ENCODE data around the gene RPUSD2.
"Not testable (repeated sequence)": the region's sequence is repeated elsewhere in the genome, so short reads cannot be mapped to it uniquely, and the experiment has no call there.

RPUSD2 gene

GRCh38 chr15:40576914-40577313 is 7.8 kb downstream of the RPUSD2 start:
- not testable (repeated sequence) for H3K9me3 ChIP-seq (ENCODE audit: control insufficient read depth, insufficient read depth, low read length); H3K4me3 ChIP-seq (ENCODE audit: low read depth, low read length); H3K36me3 ChIP-seq (ENCODE audit: control insufficient read depth, insufficient read depth, low read length); H3K9ac ChIP-seq (ENCODE audit: low read depth, low read length); H3K4me1 ChIP-seq (ENCODE audit: control insufficient read depth, insufficient read depth, low read length); H3K27me3 ChIP-seq (ENCODE audit: control insufficient read depth, insufficient read depth, low read length)

GRCh38 chr15:40578892-40579291 is 9.8 kb downstream of the RPUSD2 start:
- H3K36me3 ChIP-seq (ENCODE audit: control insufficient read depth, insufficient read depth, low read length): no peaks in the 10 kb centered on the region
- H3K27me3 ChIP-seq (ENCODE audit: control insufficient read depth, insufficient read depth, low read length): no peaks in the 10 kb centered on the region
- H3K4me1 ChIP-seq (ENCODE audit: control insufficient read depth, insufficient read depth, low read length): no peaks in the 10 kb centered on the region
- H3K9ac ChIP-seq (ENCODE audit: low read depth, low read length): no peak overlapping the region
- no peak overlapping the region for H3K4me3 ChIP-seq (ENCODE audit: low read depth, low read length)
- no peaks in the 10 kb centered on the region for H3K9me3 ChIP-seq (ENCODE audit: control insufficient read depth, insufficient read depth, low read length)

- not testable (repeated sequence) for H3K4me3 ChIP-seq (ENCODE audit: low read depth, low read length); H3K4me1 ChIP-seq (ENCODE audit: control insufficient read depth, insufficient read depth, low read length); H3K9ac ChIP-seq (ENCODE audit: low read depth, low read length); H3K36me3 ChIP-seq (ENCODE audit: control insufficient read depth, insufficient read depth, low read length); H3K27me3 ChIP-seq (ENCODE audit: control insufficient read depth, insufficient read depth, low read length); H3K9me3 ChIP-seq (ENCODE audit: control insufficient read depth, insufficient read depth, low read length)
These were observed 12.7 kb downstream of the RPUSD2 start for GRCh38 chr15:40581796-40582195.

GRCh38 chr15:40582726-40583246 is 13.7 kb downstream of the RPUSD2 start:
- no peak overlapping the region for H3K4me3 ChIP-seq (ENCODE audit: low read depth, low read length)
- H3K9me3 ChIP-seq (ENCODE audit: control insufficient read depth, insufficient read depth, low read length): no peaks in the 10 kb centered on the region
- no peak overlapping the region for H3K9ac ChIP-seq (ENCODE audit: low read depth, low read length)
- H3K27me3 ChIP-seq (ENCODE audit: control insufficient read depth, insufficient read depth, low read length): no peaks in the 10 kb centered on the region
- no peaks in the 10 kb centered on the region for H3K36me3 ChIP-seq (ENCODE audit: control insufficient read depth, insufficient read depth, low read length)
- no peaks in the 10 kb centered on the region for H3K4me1 ChIP-seq (ENCODE audit: control insufficient read depth, insufficient read depth, low read length)

- no peak overlapping the region for H3K9ac ChIP-seq (ENCODE audit: low read depth, low read length)
- H3K9me3 ChIP-seq (ENCODE audit: control insufficient read depth, insufficient read depth, low read length): no peaks in the 10 kb centered on the region
- no peaks in the 10 kb centered on the region for H3K36me3 ChIP-seq (ENCODE audit: control insufficient read depth, insufficient read depth, low read length)
- no peaks in the 10 kb centered on the region for H3K4me1 ChIP-seq (ENCODE audit: control insufficient read depth, insufficient read depth, low read length)
- H3K4me3 ChIP-seq (ENCODE audit: low read depth, low read length): no peak overlapping the region
- H3K27me3 ChIP-seq (ENCODE audit: control insufficient read depth, insufficient read depth, low read length): no peaks in the 10 kb centered on the region
These were observed 15.1 kb downstream of the RPUSD2 start for GRCh38 chr15:40584191-40584590.

- Histone ChIP-seq H3K9me3 (ENCODE audit: control insufficient read depth, insufficient read depth, low read length) (no peaks in the 10 kb centered on the region), H3K9ac (ENCODE audit: low read depth, low read length) (no peak overlapping the region), H3K36me3 (ENCODE audit: control insufficient read depth, insufficient read depth, low read length) (peaks cover 2% of the 10 kb centered on the region), H3K4me1 (ENCODE audit: control insufficient read depth, insufficient read depth, low read length) (no peaks in the 10 kb centered on the region), H3K27me3 (ENCODE audit: control insufficient read depth, insufficient read depth, low read length) (no peaks in the 10 kb centered on the region), H3K4me3 (ENCODE audit: low read depth, low read length) (no peak overlapping the region)
These were observed 21.6 kb downstream of the RPUSD2 start for GRCh38 chr15:40590667-40591050.

GRCh38 chr15:40591389-40591788 is 22.3 kb downstream of the RPUSD2 start:
- peak overlapping the region; percentile 40 for H3K4me3 ChIP-seq (ENCODE audit: low read depth, low read length)

GRCh38 chr15:40593165-40593564 is 24.1 kb downstream of the RPUSD2 start:
- peaks cover 2% of the 10 kb centered on the region for H3K36me3 ChIP-seq (ENCODE audit: control insufficient read depth, insufficient read depth, low read length)
- H3K4me3 ChIP-seq (ENCODE audit: low read depth, low read length): no peak overlapping the region
- H3K9ac ChIP-seq (ENCODE audit: low read depth, low read length): no peak overlapping the region
- H3K9me3 ChIP-seq (ENCODE audit: control insufficient read depth, insufficient read depth, low read length): no peaks in the 10 kb centered on the region
- H3K27me3 ChIP-seq (ENCODE audit: control insufficient read depth, insufficient read depth, low read length): no peaks in the 10 kb centered on the region
- H3K4me1 ChIP-seq (ENCODE audit: control insufficient read depth, insufficient read depth, low read length): no peaks in the 10 kb centered on the region

More at GRCh38 chr15:40591389-40591788, 22.3 kb downstream of the RPUSD2 start:
- Histone ChIP-seq H3K9me3 (ENCODE audit: control insufficient read depth, insufficient read depth, low read length) (no peaks in the 10 kb centered on the region), H3K36me3 (ENCODE audit: control insufficient read depth, insufficient read depth, low read length) (peaks cover 2% of the 10 kb centered on the region), H3K27me3 (ENCODE audit: control insufficient read depth, insufficient read depth, low read length) (no peaks in the 10 kb centered on the region), H3K9ac (ENCODE audit: low read depth, low read length) (no peak overlapping the region), H3K4me1 (ENCODE audit: control insufficient read depth, insufficient read depth, low read length) (no peaks in the 10 kb centered on the region)

- Histone ChIP-seq H3K4me3 (ENCODE audit: low read depth, low read length) (peak within 1 kb of the TSS; percentile 99), H3K27me3 (ENCODE audit: control insufficient read depth, insufficient read depth, low read length) (no peaks in the 10 kb centered on the region), H3K4me1 (ENCODE audit: control insufficient read depth, insufficient read depth, low read length) (no peaks in the 10 kb centered on the region), H3K9me3 (ENCODE audit: control insufficient read depth, insufficient read depth, low read length) (no peaks in the 10 kb centered on the region), H3K9ac (ENCODE audit: low read depth, low read length) (peak within 1 kb of the TSS; percentile 98), H3K36me3 (ENCODE audit: control insufficient read depth, insufficient read depth, low read length) (peaks cover 2% of the 10 kb centered on the region)
These were observed 24.7 kb downstream of the RPUSD2 start, which contains the start of gene KNL1 for GRCh38 chr15:40593588-40594428. Gene KNL1, plus strand, starts transcription at chr15:40594249. Its CDS starts 8,683 bp downstream, at chr15:40602932.

GRCh38 chr15:40594429-40594836 is 25.3 kb downstream of the RPUSD2 start:
- H3K4me1 ChIP-seq (ENCODE audit: control insufficient read depth, insufficient read depth, low read length): no peaks in the 10 kb centered on the region
- peak overlapping the region; percentile 98 for H3K9ac ChIP-seq (ENCODE audit: low read depth, low read length)
- peaks cover 2% of the 10 kb centered on the region for H3K36me3 ChIP-seq (ENCODE audit: control insufficient read depth, insufficient read depth, low read length)
- no peaks in the 10 kb centered on the region for H3K27me3 ChIP-seq (ENCODE audit: control insufficient read depth, insufficient read depth, low read length)
- H3K9me3 ChIP-seq (ENCODE audit: control insufficient read depth, insufficient read depth, low read length): no peaks in the 10 kb centered on the region
- H3K4me3 ChIP-seq (ENCODE audit: low read depth, low read length): peak overlapping the region; percentile 99

GRCh38 chr15:40595219-40595618 is 26.1 kb downstream of the RPUSD2 start:
- H3K27me3 ChIP-seq (ENCODE audit: control insufficient read depth, insufficient read depth, low read length): no peaks in the 10 kb centered on the region

GRCh38 chr15:40595773-40596172 is 26.7 kb downstream of the RPUSD2 start:
- Histone ChIP-seq H3K9ac (ENCODE audit: low read depth, low read length) (no peak overlapping the region), H3K4me3 (ENCODE audit: low read depth, low read length) (no peak overlapping the region), H3K4me1 (ENCODE audit: control insufficient read depth, insufficient read depth, low read length) (no peaks in the 10 kb centered on the region), H3K27me3 (ENCODE audit: control insufficient read depth, insufficient read depth, low read length) (no peaks in the 10 kb centered on the region), H3K9me3 (ENCODE audit: control insufficient read depth, insufficient read depth, low read length) (no peaks in the 10 kb centered on the region), H3K36me3 (ENCODE audit: control insufficient read depth, insufficient read depth, low read length) (peaks cover 2% of the 10 kb centered on the region)

More at GRCh38 chr15:40595219-40595618, 26.1 kb downstream of the RPUSD2 start:
- H3K9ac ChIP-seq (ENCODE audit: low read depth, low read length): no peak overlapping the region
- peak overlapping the region; percentile 99 for H3K4me3 ChIP-seq (ENCODE audit: low read depth, low read length)
- no peaks in the 10 kb centered on the region for H3K9me3 ChIP-seq (ENCODE audit: control insufficient read depth, insufficient read depth, low read length)
- H3K36me3 ChIP-seq (ENCODE audit: control insufficient read depth, insufficient read depth, low read length): peaks cover 2% of the 10 kb centered on the region
- H3K4me1 ChIP-seq (ENCODE audit: control insufficient read depth, insufficient read depth, low read length): no peaks in the 10 kb centered on the region
